ENCODE data around the gene CACNB4. TPM values are rescaled to one million over a fixed set of nuclear protein-coding genes. Genes with fewer than 3 reads are reported as not detected.
"Not testable (repeated sequence)": the region's sequence is repeated elsewhere in the genome, so short reads cannot be mapped to it uniquely, and the experiment has no call there.

The CACNB4 gene
- total RNA-seq, 1 experiment from 2014 or later = 2.0 TPM

DNA sequence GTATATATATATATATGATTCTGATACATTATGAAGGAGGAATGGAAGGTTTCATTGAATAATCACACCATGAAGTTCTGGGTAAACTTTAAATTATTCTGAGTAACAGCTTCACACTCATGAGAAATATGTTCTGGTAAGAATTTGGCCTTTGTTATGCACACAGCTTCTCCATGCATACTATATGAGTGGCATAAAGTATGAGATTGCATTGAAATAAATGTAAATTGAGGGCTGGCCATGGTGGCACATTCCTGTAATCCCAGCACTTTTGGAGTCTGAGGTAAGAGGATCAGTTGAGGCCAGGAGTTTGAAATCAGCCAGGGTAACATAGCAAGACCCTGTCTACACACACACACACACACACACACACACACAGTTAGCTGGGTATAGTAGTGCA is 220.6 kb downstream of the CACNB4 start:
- intact Hi-C loops (cut with micrococcal nuclease) = no loop called here
- ChIA-PET CTCF (no interaction called here), POLR2A (no interaction called here), RAD21 (ENCODE audit: low non-redundant PET in 1 of 2, low total read pairs in 2 of 2, uncharacterized antibody in 2 of 2, unreplicated experiment in 2 of 2) (no interaction called here)
- H4K20me1 ChIP-seq (ENCODE audit: insufficient read depth) = no peaks in the 10 kb centered on the region
- DNase-seq (ENCODE audit: low read depth, low spot score) = no peak
- no TSS peak for BruUV-seq (replicated peaks)
- no peaks in the 10 kb centered on the region for H3K27me3 ChIP-seq (ENCODE audit: insufficient read depth, low read length)
- no peak overlapping the region for H3K9ac ChIP-seq (ENCODE audit: low read length)
- TF ChIP-seq JUND (IDR thresholded peaks at IDR 0.05) (no peak), EGR1 (IDR thresholded peaks at IDR 0.05; ENCODE audit: low read depth) (no peak), REST (IDR thresholded peaks at IDR 0.05; ENCODE audit: low read depth) (no peak), FOSL1 (IDR thresholded peaks at IDR 0.05; ENCODE audit: low read depth) (no peak)
- TF ChIP-seq, protein P1, sequence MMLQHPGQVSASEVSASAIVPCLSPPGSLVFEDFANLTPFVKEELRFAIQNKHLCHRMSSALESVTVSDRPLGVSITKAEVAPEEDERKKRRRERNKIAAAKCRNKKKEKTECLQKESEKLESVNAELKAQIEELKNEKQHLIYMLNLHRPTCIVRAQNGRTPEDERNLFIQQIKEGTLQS (IDR thresholded peaks at IDR 0.05) = no peak
- H3K4me3 ChIP-seq (replicated peaks in 1 of 2; ENCODE audit: low read depth in 1 of 2, low read length in 2 of 2) = no peak overlapping the region
- no peaks in the 10 kb centered on the region for H3K36me3 ChIP-seq (ENCODE audit: control insufficient read depth in 1 of 2, insufficient read depth in 2 of 2, low read length in 2 of 2)
- no peak for ATAC-seq
- H2AFZ ChIP-seq (ENCODE audit: low read depth, low read length, poor library complexity, severe bottlenecking) = no peak overlapping the region
- no peaks in the 10 kb centered on the region for H3K9me2 ChIP-seq (ENCODE audit: insufficient read depth)
- H3K9me3 ChIP-seq (ENCODE audit: control insufficient read depth in 1 of 2, insufficient read depth in 1 of 2, low read depth in 1 of 2, low read length in 2 of 2) = no peaks in the 10 kb centered on the region
- no peak overlapping the region for H3K4me2 ChIP-seq (ENCODE audit: low read length)
- peaks cover 7 to 11% of the 10 kb centered on the region in 2 experiments; a peak in 3 of 4 replicates for H3K4me1 ChIP-seq (ENCODE audit: control insufficient read depth in 1 of 2, insufficient read depth in 2 of 2, low read length in 2 of 2)
- H3K79me2 ChIP-seq (ENCODE audit: insufficient read depth, low read length) = no peaks in the 10 kb centered on the region
- H3K27ac ChIP-seq (ENCODE audit: low read depth, low read length) = no peak overlapping the region

DNA sequence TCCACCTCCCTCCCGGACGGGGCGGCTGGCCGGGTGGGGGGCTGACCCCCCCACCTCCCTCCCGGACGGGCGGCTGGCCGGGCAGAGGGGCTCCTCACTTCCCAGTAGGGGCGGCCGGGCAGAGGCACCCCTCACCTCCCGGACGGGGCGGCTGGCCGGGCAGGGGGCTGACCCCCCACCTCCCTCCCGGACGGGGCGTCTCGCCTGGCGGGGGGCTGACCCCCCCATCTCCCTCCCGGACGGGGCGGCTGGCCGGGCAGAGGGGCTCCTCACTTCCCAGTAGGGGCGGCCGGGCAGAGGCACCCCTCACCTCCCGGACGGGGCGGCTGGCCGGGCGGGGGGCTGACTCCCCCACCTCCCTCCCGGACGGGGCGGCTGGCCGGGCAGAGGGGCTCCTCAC is 223.2 kb downstream of the CACNB4 start:
- H2AFZ ChIP-seq (ENCODE audit: low read depth, low read length, poor library complexity, severe bottlenecking); DNase-seq (ENCODE audit: low read depth, low spot score); H3K9me2 ChIP-seq (ENCODE audit: insufficient read depth); H3K9me3 ChIP-seq (ENCODE audit: control insufficient read depth in 1 of 2, insufficient read depth in 1 of 2, low read depth in 1 of 2, low read length in 2 of 2); intact Hi-C loops (cut with micrococcal nuclease); H4K20me1 ChIP-seq (ENCODE audit: insufficient read depth); CTCF ChIA-PET; H3K9ac ChIP-seq (ENCODE audit: low read length); BruUV-seq (replicated peaks); ATAC-seq; H3K27ac ChIP-seq (ENCODE audit: low read depth, low read length); H3K27me3 ChIP-seq (ENCODE audit: insufficient read depth, low read length); H3K4me2 ChIP-seq (ENCODE audit: low read length); RAD21 ChIA-PET (ENCODE audit: low non-redundant PET in 1 of 2, low total read pairs in 2 of 2, uncharacterized antibody in 2 of 2, unreplicated experiment in 2 of 2); H3K36me3 ChIP-seq (ENCODE audit: control insufficient read depth in 1 of 2, insufficient read depth in 2 of 2, low read length in 2 of 2); H3K4me3 ChIP-seq (replicated peaks in 1 of 2; ENCODE audit: low read depth in 1 of 2, low read length in 2 of 2); POLR2A ChIA-PET; H3K79me2 ChIP-seq (ENCODE audit: insufficient read depth, low read length): not testable (repeated sequence)
- peaks cover 7 to 11% of the 10 kb centered on the region in 2 experiments; a peak in 3 of 4 replicates for H3K4me1 ChIP-seq (ENCODE audit: control insufficient read depth in 1 of 2, insufficient read depth in 2 of 2, low read length in 2 of 2)

Measured in HCT116 (cell line).